Neural cell (in vitro differentiated cells): Measurements from ENCODE around the gene PLOD2. TPM values are rescaled to one million over a fixed set of nuclear protein-coding genes. Genes with fewer than 3 reads are reported as not detected.

Experiments
- H2AFZ ChIP-seq: fragments of 200-600, 300-800 bp; sonication (generic), shearing (Covaris generic); 2 replicates; pipeline ENCODE4 v1.6.0; 2014; ENCODE audit warnings: low read depth, mild to moderate bottlenecking, antibody characterized with exemption, low read length, moderate library complexity
- H3F3A ChIP-seq: fragments of 200-600 bp; shearing (Covaris generic); 2 replicates; pipeline ENCODE4 v1.6.1; 2016; ENCODE audit warnings: mild to moderate bottlenecking, moderate library complexity, mixed read lengths, antibody characterized with exemption, low read length; ENCODE audit not compliant: insufficient read depth, poor library complexity, severe bottlenecking
- H3K27ac ChIP-seq: fragments of 200-600, 300-800 bp; sonication (generic), shearing (Covaris generic); 2 replicates; pipeline ENCODE4 v1.5.1; 2014; ENCODE audit warnings: mild to moderate bottlenecking, low read length, moderate library complexity
- H3K27me3 ChIP-seq: fragments of 300-800, 200-600 bp; sonication (generic), shearing (Covaris generic); 2 replicates; pipeline ENCODE4 v1.6.0; 2014; ENCODE audit warnings: mild to moderate bottlenecking, low read depth, low read length, moderate library complexity; ENCODE audit not compliant: insufficient read depth
- H3K36me3 ChIP-seq: fragments of 300-800, 200-600 bp; sonication (generic), shearing (Covaris generic); 2 replicates; pipeline ENCODE4 v1.5.1; 2014; ENCODE audit warnings: mild to moderate bottlenecking, antibody characterized with exemption, low read length, moderate library complexity; ENCODE audit not compliant: insufficient read depth
- H3K4me2 ChIP-seq: fragments of 300-800, 200-600 bp; sonication (generic), shearing (Covaris generic); 2 replicates; pipeline ENCODE4 v1.6.0; 2014; ENCODE audit warnings: mild to moderate bottlenecking, low read length
- H3K4me3 ChIP-seq: fragments of 300-800, 200-600 bp; sonication (generic), shearing (Covaris generic); 2 replicates; pipeline ENCODE4 v1.5.1; 2014; ENCODE audit warnings: mild to moderate bottlenecking, low read length, moderate library complexity
- H3K79me2 ChIP-seq: fragments of 200-600 bp; shearing (Covaris generic); replicated peaks from 2 replicates; pipeline ENCODE4 v1.6.0; 2014; ENCODE audit warnings: mild to moderate bottlenecking, low read length, moderate library complexity; ENCODE audit not compliant: insufficient read depth
- H3K9ac ChIP-seq: fragments of 300-800, 200-600 bp; sonication (generic), shearing (Covaris generic); 2 replicates; pipeline ENCODE4 v1.6.1; 2016; ENCODE audit warnings: mild to moderate bottlenecking, low read length, mixed read lengths
- H3K9me2 ChIP-seq: fragments of 200-600 bp; shearing (Covaris generic); 2 replicates; pipeline ENCODE4 v1.6.1; 2016; ENCODE audit warnings: mild to moderate bottlenecking, low read length, mixed read lengths; ENCODE audit not compliant: insufficient read depth
- H3K9me3 ChIP-seq: fragments of 200-600, 300-800 bp; sonication (generic), shearing (Covaris generic); 2 replicates; pipeline ENCODE4 v1.6.1; 2016; ENCODE audit warnings: mild to moderate bottlenecking, mixed run types, low read length, moderate library complexity, mixed read lengths
- H4K20me1 ChIP-seq: fragments of 200-600 bp; shearing (Covaris generic); 2 replicates; pipeline ENCODE4 v1.6.1; 2016; ENCODE audit warnings: mild to moderate bottlenecking, mixed run types; ENCODE audit not compliant: insufficient read depth
- CTCF ChIP-seq: fragments of 450-650 bp; IDR thresholded peaks from 2 replicates; pipeline ENCODE4 v1.5.1; 2014; ENCODE audit warnings: antibody characterized with exemption, mild to moderate bottlenecking, moderate library complexity; ENCODE audit not compliant: poor library complexity, severe bottlenecking
- EP300 ChIP-seq: fragments of 450-650 bp; conservative IDR thresholded peaks from 2 replicates; pipeline ENCODE4 v1.6.1; 2014; ENCODE audit warnings: antibody characterized with exemption, mild to moderate bottlenecking, moderate library complexity; ENCODE audit not compliant: poor library complexity, severe bottlenecking
- EZH2 ChIP-seq: fragments of 200-600, 300-800 bp; shearing (Covaris generic), sonication (generic); IDR thresholded peaks from 2 replicates; pipeline ENCODE4 v1.6.1; 2014; ENCODE audit warnings: antibody characterized with exemption, low read length, borderline replicate concordance, mild to moderate bottlenecking; ENCODE audit not compliant: insufficient read depth, poor library complexity, severe bottlenecking
- MXI1 ChIP-seq: fragments of 450-650 bp; conservative IDR thresholded peaks from 2 replicates; pipeline ENCODE4 v1.6.1; 2014; ENCODE audit warnings: antibody characterized with exemption, mild to moderate bottlenecking; ENCODE audit not compliant: poor library complexity, severe bottlenecking
- POLR2AphosphoS5 ChIP-seq: IDR thresholded peaks from 2 replicates; pipeline ENCODE4 v1.6.1; 2012
- RAD21 ChIP-seq: fragments of 450-650 bp; conservative IDR thresholded peaks from 2 replicates; pipeline ENCODE4 v1.6.1; 2014; ENCODE audit warnings: antibody characterized with exemption, mild to moderate bottlenecking, moderate library complexity
- REST ChIP-seq: IDR thresholded peaks from 2 replicates; pipeline ENCODE4 v1.6.1; 2012; ENCODE audit warnings: borderline replicate concordance
- SMC3 ChIP-seq: fragments of 450-650 bp; conservative IDR thresholded peaks from 2 replicates; pipeline ENCODE4 v1.6.1; 2014; ENCODE audit warnings: antibody characterized with exemption, mild to moderate bottlenecking, moderate library complexity; ENCODE audit not compliant: poor library complexity
- TAF1 ChIP-seq: IDR thresholded peaks from 2 replicates; pipeline ENCODE4 v1.6.1; 2012; ENCODE audit warnings: low read depth
- polyA plus RNA-seq: library from polyadenylated mRNA; depleted of rRNA; stranded (reverse); fragments of >200 nt; gene quantifications from 2 replicates; pipeline ENCODE4 v1.2.3, GENCODE V29; 2014

PLOD2 gene
- polyA plus RNA-seq, 1 donor from 2014 or later, result 5.6 TPM

- H3K9me2 ChIP-seq, result no peaks in the 10 kb centered on the region
- no peaks in the 10 kb centered on the region for H3F3A ChIP-seq
- H3K27me3 ChIP-seq, result no peaks in the 10 kb centered on the region
- no peak overlapping the region for H3K9ac ChIP-seq
- no peaks in the 10 kb centered on the region for H3K36me3 ChIP-seq
- H3K4me3 ChIP-seq, result no peak overlapping the region
- TF ChIP-seq EZH2 (no peak), REST (no peak), RAD21 (no peak), MXI1 (no peak), POLR2AphosphoS5 (no peak), SMC3 (no peak), CTCF (no peak), EP300 (no peak), TAF1 (no peak)
- H3K9me3 ChIP-seq, result no peaks in the 10 kb centered on the region
- no peaks in the 10 kb centered on the region for H3K79me2 ChIP-seq
- no peak overlapping the region for H2AFZ ChIP-seq
- H3K4me2 ChIP-seq, result no peak overlapping the region
- H3K27ac ChIP-seq, result no peak overlapping the region
- no peaks in the 10 kb centered on the region for H4K20me1 ChIP-seq
Observed at GRCh38 chr3:146136647-146137046, 24.3 kb downstream of the PLOD2 start.

DNA sequence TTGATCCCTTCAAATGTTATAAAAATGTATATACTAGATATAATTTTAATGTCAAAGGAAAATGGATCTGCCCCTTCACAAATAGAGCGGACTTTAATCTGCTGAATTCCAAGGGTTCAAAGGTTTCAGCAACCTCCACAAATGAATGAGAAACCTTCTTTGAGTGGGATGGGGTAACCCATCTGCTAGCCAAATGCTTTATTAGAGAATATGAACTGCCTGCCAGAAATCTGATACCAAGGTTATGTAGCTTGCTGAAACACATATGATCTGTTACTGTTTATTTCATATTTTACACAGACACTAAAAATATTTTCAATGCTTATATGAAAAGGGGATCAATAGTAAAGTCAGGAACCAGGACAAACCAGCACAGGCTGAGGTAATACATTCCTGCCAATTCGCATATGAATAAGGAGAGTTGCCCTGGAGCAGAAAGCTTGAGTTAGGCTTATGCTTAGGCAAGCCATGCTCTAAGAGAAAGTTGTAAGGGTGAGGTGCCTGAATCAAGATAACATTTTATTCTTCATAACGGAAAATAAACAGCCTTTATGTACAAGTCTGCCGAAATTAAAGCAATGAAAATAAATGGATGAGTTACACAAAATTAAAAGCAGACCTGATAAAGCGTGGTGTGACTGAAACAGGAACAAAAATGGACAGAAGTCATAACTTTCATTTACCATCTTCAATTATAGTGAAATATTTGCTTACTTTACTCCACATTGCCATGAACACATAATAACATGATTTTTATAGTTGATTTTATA is 26.5 kb downstream of the PLOD2 start:
- Histone ChIP-seq H3K27ac (no peak overlapping the region), H4K20me1 (no peaks in the 10 kb centered on the region), H3K36me3 (no peaks in the 10 kb centered on the region), H3K27me3 (no peaks in the 10 kb centered on the region), H3K9me3 (no peaks in the 10 kb centered on the region), H3F3A (no peaks in the 10 kb centered on the region), H3K9me2 (no peaks in the 10 kb centered on the region), H2AFZ (no peak overlapping the region), H3K79me2 (no peaks in the 10 kb centered on the region), H3K9ac (no peak overlapping the region), H3K4me3 (no peak overlapping the region), H3K4me2 (no peak overlapping the region)
- TF ChIP-seq RAD21 (no peak), EP300 (no peak), CTCF (no peak), REST (no peak), EZH2 (no peak)
